Stimulated activated CD4-positive, alpha-beta T cell treated with anti-CD3 and anti-CD28 coated beads, Interleukin-4, amount 100 ng/mL, for 1 hour (primary cell): ENCODE data around the gene GATD1.

ENCODE experiments used
- DNase-seq: peaks from one replicate; pipeline ENCODE4 v3.0.0-alpha.2; 2020

Gene GATD1

DNA sequence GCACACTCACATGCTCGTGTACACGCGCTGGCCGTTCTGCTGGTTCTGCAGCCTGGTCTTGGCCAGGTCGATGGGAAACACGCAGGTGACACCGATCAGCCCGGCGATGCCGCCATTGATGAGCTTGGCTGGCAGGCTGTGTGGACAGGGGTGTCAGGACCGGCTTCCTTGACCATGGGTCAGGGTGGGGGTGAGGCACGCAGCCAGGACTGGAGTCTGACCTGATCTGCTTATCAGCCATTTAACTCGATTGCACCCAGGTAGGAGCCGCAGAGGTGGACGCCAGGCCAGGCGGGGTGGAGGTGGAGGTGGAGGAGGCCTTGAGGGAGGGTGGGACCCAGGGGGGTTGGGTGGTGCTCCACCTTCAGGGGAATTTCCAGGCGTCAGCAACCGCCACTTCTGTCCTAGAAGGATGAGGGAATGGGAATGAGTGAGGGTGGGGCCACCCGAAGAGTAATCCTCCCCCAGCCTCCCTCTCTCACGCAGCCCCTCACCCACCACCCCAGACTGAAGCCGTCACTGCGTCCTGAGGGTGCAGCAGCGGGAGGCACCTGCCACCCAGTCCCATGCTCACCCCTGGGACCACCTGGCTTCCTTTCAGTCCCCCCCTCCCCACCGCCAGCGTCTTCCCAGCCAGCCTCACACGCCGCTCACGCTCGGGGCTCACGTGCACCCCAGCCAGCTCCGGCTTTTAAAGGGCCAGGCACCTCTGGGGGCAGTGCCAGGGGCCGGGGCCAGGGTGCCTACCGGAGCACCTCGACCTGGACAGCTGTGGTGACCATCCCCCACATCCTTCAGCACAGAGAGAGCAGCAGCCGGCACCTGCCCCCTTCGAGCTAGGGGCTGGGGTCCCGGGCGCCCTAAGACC, 17.7 kb upstream of the GATD1 start:
- DNase-seq, result no peak

DNA sequence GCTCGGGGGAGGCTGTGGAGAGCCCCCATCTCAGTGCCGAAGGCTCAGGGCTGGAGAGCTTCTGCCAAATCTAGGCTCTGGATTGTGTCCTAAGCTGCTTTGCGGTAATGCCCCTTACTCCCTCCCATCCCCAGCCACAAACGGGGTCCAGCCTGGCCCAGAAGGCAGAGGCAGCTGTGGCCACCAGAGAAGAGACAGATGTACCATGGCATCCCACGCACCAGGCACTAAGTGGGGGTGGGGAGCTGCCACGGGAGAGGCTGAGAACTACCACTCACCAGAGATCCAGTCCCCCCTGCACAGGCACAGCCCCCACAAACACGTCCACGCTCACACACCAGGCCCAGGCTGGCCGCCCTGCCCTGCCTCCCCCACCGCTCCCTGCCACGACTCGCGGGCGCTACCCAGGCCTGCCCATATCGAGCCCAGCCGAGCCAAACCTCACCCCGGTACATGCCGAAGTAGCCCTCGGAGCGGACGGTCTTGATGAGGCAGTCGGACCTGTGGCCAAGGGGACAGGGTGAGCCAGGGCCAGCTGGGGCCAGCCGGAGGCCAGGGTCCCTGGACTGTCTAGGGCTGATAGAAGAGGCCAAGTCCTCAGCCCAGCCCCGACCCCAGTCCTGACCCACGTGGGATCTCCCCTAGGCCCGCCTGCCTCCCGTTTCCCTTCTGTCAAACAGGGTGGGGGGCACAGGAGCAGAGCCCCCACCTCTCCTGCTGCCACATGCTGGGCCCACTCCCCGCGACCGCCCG, 16.9 kb upstream of the GATD1 start:
- no peak for DNase-seq

DNA sequence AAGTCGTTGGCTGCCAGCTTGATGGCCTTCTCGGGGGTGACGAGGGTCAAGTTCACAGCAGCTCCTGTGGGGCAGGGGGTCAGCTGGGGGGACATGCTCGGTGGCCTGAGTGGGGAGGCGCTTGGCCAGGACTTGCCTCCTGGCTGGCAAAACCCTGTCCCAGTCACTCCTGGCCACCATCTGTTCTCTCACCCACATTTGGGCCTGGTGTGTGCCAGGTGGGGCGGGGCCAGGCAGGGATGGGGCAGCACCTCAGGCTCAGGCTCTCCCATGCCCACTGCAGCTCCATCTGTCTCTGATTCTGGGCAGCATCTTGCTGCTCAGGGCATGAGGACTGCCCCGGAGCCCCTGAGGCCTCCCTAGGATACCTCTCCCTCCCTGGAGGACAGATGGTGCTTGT, 16.3 kb upstream of the GATD1 start:
- no peak for DNase-seq

GRCh38 chr11:792873-793272, 15.6 kb upstream of the GATD1 start:
- DNase-seq, result no peak

DNA sequence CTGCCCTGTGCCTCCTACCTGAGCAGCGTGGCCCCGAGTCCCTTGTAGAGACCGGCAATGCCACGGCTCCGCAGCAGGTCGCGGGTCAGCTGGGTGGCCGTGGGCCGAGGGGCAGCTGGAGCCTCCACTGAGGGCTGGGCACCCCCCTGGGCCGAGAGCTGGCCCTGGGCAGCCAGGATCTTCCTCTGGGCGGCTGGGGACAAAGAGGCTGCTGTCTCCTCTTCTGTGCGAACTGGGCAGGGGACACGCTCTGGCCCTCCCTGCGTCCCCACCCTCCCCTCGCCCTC, 15.2 kb upstream of the GATD1 start:
- no peak for DNase-seq

DNA sequence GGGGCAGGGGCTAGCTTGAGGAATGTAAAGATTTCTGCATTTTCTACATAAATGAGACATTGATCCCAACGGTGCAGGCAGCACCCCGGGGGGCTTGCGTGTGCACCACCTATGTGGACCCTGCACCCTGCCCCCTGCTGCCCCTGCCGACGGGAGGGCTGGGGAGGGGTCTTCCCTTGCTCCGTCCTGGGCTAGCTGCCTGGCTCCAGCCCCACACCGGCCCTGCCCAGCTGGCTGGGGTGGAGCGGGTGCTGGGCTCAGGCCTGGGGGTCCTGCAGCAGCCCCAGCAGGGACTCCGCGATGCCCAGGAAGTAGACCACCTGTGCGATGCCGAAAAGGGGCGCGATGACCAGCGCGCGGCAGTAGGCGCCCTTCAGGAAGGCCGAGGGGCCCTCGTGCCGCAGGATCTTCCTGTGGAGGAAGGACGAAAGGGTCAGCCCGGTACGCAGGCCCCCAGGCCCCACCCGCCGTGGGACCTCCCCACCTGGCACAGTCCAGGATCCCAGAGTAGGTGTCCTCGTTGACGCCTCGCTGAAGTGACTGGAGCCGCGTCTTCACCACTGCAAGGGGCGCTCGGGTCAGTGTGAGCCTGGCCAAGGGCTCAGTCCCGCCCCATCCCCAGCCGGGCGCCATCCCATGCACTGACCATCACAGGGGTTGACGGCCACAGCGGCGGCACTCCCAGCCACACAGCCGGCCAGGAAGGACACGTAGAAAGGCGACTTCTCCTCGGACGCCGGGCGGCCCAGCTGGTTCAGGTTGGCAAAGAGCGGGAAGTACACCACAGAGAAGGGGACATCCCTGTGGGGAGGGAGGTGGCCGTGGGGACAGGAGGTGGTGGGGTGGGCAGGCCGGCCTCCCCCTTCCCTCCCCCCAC, 14.6 kb upstream of the GATD1 start:
- DNase-seq, result no peak

GRCh38 chr11:790721-791564, 13.7 kb upstream of the GATD1 start:
- no peak for DNase-seq

DNA sequence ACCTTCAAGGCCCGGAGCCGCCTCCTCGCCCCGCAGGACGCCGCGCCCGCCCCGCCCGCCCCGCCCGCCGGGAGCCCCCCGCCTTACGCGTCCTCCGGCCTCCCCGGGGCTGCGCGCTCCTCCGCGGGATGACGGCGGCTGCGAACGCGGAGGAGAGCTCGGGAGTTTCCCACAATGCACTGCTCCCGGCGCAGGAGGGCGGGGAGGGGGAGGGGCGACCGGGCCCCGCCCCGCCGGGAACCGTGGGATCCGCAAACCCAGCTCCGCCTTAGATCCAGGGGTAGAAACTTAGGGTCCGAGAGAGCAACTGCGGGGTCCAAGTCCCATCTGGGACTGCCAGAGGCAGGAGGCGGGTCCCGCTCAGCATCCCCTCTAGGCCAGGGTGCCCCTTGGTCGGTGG, 12.7 kb upstream of the GATD1 start, which contains the start of gene CEND1:
Gene CEND1, minus strand, starts transcription at position 148 of the 400 bp plus-strand sequence. CDS start 1,514 bp downstream, outside the sequence.
- DNase-seq, result peak; percentile 58

DNA sequence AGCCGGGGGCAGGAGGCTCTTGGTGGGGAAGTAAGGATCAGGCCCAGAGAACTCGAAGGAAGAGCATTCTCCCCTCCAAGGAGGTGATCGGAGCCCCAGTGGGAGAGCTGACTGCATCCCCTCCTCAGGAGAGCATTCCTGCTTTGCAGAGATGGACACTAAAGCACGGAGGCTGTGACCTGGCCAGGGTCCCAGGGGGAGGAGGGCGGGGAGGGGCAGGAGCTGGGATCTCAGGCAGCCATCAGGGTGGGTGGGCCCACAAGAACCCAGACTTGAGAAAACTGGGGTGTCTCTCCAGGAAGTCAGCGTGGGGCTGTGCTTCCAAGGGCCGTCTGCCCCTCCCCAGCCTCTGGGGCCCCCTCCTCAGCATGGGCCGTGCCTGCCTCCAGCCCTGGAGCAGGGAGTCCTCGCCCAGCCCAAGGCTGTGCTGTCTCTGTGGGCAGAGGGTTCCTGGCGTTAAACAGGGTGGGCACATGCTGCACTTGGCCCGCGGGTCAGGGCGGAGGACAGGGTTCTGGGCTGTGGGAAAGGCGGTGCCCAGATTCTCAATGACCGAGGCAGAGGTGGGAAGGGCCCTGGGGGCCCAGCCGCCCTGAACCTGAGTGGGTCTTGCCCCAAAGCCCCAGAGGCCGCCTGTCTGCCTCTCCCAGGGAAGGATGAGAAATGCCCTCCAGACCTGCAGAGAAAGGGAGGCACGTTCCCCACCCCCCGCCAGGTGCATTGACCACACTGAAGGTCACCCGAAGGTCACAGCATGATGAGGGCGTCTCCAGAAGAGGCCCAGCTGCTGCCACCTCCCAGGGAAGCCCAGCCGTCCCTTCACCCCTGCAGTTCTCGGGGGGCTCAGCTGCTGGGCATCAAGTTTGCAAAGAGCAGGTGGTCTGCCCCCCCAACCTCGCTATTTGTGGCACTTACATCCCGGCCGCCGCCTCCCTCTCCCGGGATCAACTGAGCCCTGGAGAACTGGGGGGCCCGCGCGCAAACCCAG, 12.0 kb upstream of the GATD1 start:
- no peak for DNase-seq

- no peak for DNase-seq
Measured at GRCh38 chr11:788009-788640, 10.8 kb upstream of the GATD1 start.

- no peak for DNase-seq
Measured at GRCh38 chr11:787084-787675, 9.9 kb upstream of the GATD1 start.

DNA sequence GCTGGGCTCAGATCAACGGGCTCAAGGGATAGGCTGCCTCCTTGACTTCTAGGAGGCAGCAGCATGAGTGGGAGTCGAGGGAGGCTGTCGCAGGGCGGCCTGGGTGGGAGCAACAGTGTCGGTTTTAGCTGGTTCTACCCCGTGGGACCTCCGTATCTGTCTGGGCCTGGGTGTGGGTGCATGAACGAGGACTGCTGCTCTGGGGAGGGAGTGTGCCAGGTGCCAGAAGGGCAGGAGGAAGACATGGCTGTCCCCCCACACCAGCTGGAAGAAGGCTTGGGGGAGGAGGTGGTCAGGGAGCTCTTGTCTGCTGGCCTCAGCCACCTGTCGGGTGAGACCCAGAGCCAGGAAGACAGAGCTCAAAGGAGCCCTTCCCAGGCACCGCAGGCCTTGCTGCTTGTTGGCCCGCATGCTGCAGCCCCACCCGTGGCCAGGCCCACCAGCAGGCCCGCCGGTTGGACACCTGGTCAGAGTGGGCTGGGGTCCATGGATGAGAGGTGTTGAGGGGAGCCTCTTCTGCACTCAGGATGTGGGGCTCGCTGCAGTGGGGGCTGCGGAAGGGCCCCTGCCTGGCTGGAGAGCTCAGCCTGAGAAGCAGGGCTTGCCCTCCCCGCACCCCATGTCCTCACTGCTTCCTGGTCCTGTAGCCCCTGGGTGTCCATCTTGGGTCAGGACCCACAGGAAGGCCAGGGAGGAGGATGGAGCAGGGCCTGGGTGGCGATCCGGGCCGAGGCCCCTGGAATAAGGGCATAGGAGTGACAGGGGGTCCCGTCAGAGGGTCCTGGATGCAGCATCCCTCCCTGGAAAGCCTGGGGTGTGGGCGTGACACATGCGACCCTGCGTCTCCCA, 9.2 kb upstream of the GATD1 start:
- DNase-seq, result no peak

DNA sequence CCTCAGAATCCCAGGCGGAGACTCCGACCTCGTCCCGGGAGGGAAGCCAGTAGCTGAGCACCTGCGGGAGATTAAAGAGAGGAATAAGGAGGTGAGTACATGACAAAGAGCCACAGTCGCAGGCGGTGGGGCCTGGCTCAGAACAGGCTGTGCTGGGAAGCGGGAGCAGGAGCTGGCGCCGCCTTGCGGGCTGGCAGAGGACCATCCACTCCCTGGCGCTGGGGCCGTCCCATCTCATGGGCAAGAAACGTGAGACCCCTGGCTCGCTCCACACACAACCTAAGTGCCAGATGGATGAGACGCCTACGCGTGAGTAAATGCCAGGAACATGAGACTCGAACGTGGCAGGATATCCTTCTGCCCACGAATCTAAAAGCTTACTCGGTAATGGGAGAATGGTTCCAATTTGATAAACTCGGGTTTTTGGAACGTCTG, 6.3 kb upstream of the GATD1 start:
- no peak for DNase-seq

DNA sequence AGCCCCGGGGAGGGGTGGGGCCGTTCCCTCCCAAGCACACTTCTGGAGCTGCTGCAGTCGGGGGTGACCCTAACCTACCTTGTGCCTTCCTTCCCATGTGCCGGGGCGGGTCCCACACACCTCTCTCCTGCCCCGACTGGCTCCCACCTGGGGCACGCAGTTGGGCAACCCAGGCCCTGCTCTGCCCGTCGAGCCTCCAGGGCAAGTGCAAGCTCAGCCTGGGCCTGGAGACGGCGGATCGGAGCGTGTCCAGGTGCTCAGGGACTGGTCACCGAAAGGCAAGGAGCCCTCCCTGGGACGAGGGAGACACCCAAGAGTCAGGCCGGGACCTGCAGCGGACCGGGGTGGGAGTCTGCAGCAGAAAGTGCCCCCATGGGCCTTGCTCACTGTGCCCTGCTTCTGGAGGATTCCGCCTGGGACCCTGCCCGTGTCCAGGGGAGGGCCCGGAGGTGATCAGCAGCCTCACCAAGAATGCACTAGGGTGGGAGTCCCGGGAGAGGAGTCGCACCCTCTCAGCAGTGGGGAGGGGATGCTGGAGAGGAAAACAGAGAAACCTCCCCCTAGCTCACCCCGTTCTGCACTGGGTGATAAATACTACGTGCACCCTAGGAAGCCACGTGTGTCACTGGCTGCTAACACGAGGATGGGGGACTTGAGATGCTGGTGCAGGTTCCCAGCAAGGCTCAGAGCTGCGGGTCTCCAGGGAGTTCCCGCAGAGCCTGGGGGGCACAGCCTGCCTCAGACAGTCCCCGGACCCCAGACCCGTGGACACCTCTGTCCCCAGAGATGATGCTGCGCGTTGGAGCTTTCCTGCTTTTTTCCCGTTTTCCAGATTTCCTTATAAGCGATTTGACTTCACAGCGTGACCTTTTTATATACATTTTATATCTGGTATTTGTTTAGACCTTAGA, 5.2 kb upstream of the GATD1 start:
- no peak for DNase-seq

- no peak for DNase-seq
Measured at GRCh38 chr11:779955-780532, 2.8 kb upstream of the GATD1 start.

GRCh38 chr11:778976-779954, 2.0 kb upstream of the GATD1 start:
- no peak for DNase-seq
